ENCODE results near the gene ADRB2. TPM values are rescaled to one million over a fixed set of nuclear protein-coding genes. Genes with fewer than 3 reads are reported as not detected.

Gene ADRB2
- total and polyA plus RNA-seq, 12 donors, result 0.18 to 2.2 (median 0.87) TPM

GRCh38 chr5:148781766-148782165 lies 44.6 kb upstream of the ADRB2 start:
- WGBS, 4 donors, result 47 to 69% (median 66%) methylated on average over 1 to 2 of the region's 2 CpGs

GRCh38 chr5:148785223-148785622 lies 41.2 kb upstream of the ADRB2 start:
- Histone ChIP-seq H3K9me3 (replicated peaks in 1 of 3) (no peaks in the 10 kb centered on the region), H3K27ac (no peak overlapping the region), H3K36me3 (replicated peaks in 1 of 2) (no peaks in the 10 kb centered on the region), H3K27me3 (no peaks in the 10 kb centered on the region), H3K4me3 (no peak overlapping the region), H3K4me1 (replicated peaks in 1 of 2) (no peaks in the 10 kb centered on the region)
- intact Hi-C loops (cut with DNase I), result no loop called here
- no peak for DNase-seq
- TF ChIP-seq CTCF (IDR thresholded peaks at IDR 0.05) (no peak), POLR2A (IDR thresholded peaks at IDR 0.05) (no peak)

More at GRCh38 chr5:148781766-148782165, 44.6 kb upstream of the ADRB2 start:
- no peak for TF ChIP-seq CTCF (IDR thresholded peaks at IDR 0.05)
- no peak for TF ChIP-seq POLR2A (IDR thresholded peaks at IDR 0.05)
- no peaks in the 10 kb centered on the region for H3K36me3 ChIP-seq (replicated peaks in 1 of 2)
- intact Hi-C loops (cut with DNase I), result no loop called here
- DNase-seq, result no peak
- H3K27me3 ChIP-seq, result no peaks in the 10 kb centered on the region
- no peaks in the 10 kb centered on the region for H3K9me3 ChIP-seq (replicated peaks in 1 of 3)
- H3K4me3 ChIP-seq, result no peak overlapping the region
- no peak overlapping the region for H3K27ac ChIP-seq
- H3K4me1 ChIP-seq (replicated peaks in 1 of 2), result no peaks in the 10 kb centered on the region

GRCh38 chr5:148786456-148786855 lies 40.0 kb upstream of the ADRB2 start:
- intact Hi-C loops (cut with DNase I), result no loop called here
- DNase-seq, result no peak
- no peaks in the 10 kb centered on the region for H3K4me1 ChIP-seq (replicated peaks in 1 of 2)
- no peak overlapping the region for H3K4me3 ChIP-seq
- no peaks in the 10 kb centered on the region for H3K27me3 ChIP-seq
- TF ChIP-seq CTCF (IDR thresholded peaks at IDR 0.05), result no peak
- TF ChIP-seq POLR2A (IDR thresholded peaks at IDR 0.05), result no peak
- H3K9me3 ChIP-seq (replicated peaks in 1 of 3), result no peaks in the 10 kb centered on the region
- H3K36me3 ChIP-seq (replicated peaks in 1 of 2), result no peaks in the 10 kb centered on the region
- no peak overlapping the region for H3K27ac ChIP-seq

- Histone ChIP-seq H3K36me3 (replicated peaks in 1 of 2) (no peaks in the 10 kb centered on the region), H3K9me3 (replicated peaks in 1 of 3) (no peaks in the 10 kb centered on the region), H3K4me3 (no peak overlapping the region), H3K4me1 (replicated peaks in 1 of 2) (no peaks in the 10 kb centered on the region), H3K27me3 (no peaks in the 10 kb centered on the region), H3K27ac (no peak overlapping the region)
- no peak for TF ChIP-seq CTCF (IDR thresholded peaks at IDR 0.05)
- TF ChIP-seq POLR2A (IDR thresholded peaks at IDR 0.05), result no peak
- intact Hi-C loops (cut with DNase I), result no loop called here
- 71 to 82% (median 79%) methylated on average over 6 of the region's 6 CpGs for WGBS, 4 donors
- DNase-seq, result no peak
Measured at GRCh38 chr5:148788636-148789035, 37.8 kb upstream of the ADRB2 start.
